GM21737 (cell line): Measurements from ENCODE around the gene WDR45B.
A peak's percentile ranks its signal among the peaks of the same experiment; 100 is the strongest.

Experiments
- ATAC-seq: cut with Tn5 transposase; IDR thresholded peaks from one replicate; pipeline ENCODE4 v1.9.1; 2021; ENCODE audit warnings: mild to moderate bottlenecking, moderate library complexity; ENCODE audit not compliant: unreplicated experiment

Gene WDR45B

DNA sequence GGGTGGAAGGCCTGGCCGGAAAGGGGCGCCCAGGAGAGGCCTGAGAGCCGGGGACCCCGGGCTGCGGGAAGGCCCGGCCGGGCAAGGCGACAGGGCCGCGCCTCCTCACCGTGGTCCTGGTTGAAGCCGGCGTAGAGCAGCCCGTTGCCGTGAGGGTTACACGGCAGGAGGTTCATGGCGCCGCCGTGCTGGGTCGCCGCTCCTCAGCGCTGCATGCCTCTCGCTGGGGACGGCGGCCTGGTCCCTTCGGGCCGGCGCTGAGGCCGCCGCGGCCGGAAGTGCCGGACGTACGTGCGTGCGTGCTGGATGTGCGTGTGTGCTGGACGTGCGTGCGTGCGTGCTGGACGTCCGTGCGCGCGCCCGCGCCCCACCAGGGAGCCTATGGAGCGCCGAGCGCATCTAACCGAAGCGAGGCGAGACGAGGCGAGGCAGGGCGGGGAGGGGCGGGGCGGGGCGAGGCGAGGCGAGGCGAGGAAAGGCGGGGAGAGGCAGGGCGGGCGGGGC lies at the start of gene WDR45B:
TSS of gene WDR45B (minus strand) at position 280 of the 504 bp plus-strand sequence. CDS start at position 176, 104 bp downstream.
- peak; percentile 80 for ATAC-seq

GRCh38 chr17:82697808-82698064 lies 49.5 kb upstream of the WDR45B start:
- ATAC-seq: no peak

GRCh38 chr17:82696916-82697807 lies 48.9 kb upstream of the WDR45B start:
- no peak for ATAC-seq

DNA sequence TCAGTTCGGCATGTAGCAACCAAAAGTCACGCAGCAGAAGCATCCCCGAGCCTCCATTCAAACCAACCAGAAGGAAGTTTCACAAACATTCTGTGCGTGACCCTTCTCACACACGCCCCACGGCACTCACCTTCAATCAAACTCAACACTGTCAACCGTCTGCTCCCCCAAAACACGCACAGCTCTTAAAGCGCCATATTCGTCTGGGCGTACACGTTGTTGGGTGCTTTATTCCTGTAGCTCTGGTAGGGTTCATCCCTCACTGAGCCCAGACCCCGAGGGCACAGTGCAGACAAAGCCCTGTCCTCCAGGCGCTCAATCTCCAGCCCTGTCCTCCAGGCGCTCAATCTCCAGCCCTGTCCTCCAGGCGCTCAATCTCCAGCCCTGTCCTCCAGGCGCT lies 48.0 kb upstream of the WDR45B start:
- ATAC-seq: no peak

- no peak for ATAC-seq
These were observed 46.4 kb upstream of the WDR45B start for GRCh38 chr17:82694647-82695046.

DNA sequence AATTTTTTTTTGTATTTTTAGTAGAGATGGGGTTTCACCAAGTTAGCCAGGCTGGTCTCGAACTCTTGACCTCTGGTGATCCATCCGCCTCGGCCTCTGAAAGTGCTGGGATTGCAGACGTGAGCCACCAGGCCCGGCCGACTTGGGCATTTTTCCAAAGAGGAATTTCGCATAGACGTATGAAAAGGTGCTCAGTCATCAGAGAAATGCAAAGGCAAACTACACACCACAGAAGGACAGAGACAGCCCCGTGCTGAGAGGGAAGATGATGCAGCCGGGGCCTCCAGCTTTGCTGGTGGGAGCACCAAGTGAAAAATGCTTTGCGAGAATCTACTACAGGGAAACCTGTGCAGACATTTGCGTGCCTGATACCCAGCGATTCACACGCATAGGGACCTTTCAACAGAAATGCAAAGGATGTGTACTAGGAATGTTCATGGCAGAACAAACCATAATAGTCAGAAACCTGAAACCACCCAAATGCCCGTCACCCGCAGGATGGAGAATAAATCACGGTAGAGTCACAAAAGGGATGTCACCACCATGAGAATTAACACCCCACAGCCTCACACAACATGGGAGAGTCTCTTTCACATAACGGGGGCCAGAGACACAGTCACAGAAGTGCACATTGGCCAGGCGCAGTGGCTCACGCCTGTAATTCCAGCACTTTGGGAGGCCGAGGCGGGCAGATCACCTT lies 45.1 kb upstream of the WDR45B start:
- no peak for ATAC-seq

DNA sequence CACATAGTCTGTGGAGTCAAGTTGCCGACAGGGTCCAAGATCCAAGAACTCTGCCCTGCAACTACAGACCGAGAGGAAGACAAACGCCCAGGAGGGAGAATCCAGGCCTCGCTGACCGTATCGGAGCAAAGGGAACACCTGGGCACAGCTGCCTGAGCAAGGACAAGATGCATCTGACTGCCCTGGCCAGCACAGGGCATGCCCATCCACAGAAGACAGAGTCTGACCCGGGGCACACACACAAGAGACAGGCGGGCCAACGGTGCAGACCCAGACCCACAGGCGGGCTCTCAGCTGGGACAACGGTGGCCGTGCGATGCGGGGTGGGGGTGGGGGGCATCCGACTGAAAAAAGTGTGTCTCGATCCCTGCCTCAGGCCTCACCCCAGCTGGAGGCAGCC lies 44.0 kb upstream of the WDR45B start:
- no peak for ATAC-seq

- no peak for ATAC-seq
These were observed 43.5 kb upstream of the WDR45B start for GRCh38 chr17:82691714-82692113.

DNA sequence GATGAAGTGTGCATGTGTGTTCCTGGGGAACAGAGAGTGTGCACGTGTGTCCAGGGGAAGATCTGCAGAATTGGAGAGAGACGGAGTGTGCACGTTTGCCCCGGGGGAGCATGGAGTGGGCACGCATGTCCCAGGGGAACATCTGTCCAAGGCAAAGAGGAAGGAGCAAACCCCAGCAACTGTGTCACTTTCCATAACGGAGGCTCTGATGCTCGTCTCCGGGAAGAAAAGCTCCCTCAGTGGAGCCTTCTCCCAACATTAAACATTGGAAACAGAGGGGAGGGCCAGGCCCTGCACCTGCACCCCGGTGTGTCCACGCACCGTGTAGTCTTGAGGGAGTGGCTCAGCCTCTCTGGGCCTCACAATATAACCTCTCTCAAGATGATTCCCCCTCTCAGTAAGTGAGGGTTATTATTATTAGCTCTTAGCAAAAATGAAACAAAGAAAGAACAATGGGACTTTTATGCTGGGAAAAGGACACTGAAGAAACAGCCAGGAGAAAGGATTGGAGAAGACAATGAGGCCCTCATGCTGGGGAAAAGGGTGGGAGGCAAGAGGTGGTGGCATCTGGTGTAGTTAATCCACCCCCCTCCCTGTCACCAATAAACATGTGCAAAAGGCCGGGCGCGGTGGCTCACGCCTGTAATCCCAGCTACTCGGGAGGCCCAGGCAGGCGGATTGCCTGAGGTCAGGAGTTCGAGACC lies 42.7 kb upstream of the WDR45B start:
- no peak for ATAC-seq

DNA sequence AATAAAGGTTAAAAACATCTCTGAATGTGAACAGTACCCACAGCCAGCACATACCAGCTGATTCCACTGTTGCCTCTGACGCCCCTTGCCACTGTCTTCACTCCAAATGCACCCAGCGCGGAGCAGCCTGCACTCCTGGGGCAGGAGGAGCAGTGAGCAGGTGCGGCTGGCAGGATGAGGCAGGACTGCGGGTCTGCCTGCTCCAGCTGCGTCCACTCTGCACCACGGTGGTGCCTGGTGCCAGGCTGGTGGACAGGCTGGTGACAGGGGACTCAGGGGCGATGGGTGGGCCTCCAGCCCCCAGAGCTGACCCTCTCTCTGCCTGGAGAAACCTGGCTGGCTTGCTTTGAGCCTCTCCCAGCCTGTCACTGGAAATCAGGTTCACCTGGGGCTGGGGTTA lies 40.8 kb upstream of the WDR45B start:
- no peak for ATAC-seq

GRCh38 chr17:82687871-82688270 lies 39.6 kb upstream of the WDR45B start:
- no peak for ATAC-seq

DNA sequence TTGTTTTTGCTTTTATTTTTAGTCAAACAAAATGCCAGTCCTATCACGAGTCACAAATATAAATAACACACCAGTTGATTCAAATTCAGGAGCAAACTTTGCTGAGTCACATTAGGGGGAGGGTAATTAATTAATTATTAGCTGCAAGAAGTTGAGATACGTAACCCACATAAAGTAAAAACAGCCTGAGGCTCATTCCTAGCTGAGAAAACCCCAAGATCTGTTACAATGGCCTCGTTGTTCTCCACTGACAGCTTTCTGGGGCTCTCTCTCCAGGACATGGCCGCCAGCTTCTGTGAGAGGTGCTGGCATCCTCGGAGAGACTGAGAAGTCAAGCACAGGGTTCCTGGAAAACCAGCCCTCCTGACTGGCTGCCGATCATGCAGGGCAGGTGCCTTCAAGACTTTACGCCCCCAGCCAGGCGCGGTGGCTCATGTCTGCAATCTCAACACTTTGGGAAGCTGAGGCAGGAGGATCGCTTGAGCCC lies 39.2 kb upstream of the WDR45B start:
- no peak for ATAC-seq

- no peak for ATAC-seq
These were observed 38.4 kb upstream of the WDR45B start for GRCh38 chr17:82686366-82687324.

- no peak for ATAC-seq
These were observed 37.0 kb upstream of the WDR45B start for GRCh38 chr17:82685291-82685690.

DNA sequence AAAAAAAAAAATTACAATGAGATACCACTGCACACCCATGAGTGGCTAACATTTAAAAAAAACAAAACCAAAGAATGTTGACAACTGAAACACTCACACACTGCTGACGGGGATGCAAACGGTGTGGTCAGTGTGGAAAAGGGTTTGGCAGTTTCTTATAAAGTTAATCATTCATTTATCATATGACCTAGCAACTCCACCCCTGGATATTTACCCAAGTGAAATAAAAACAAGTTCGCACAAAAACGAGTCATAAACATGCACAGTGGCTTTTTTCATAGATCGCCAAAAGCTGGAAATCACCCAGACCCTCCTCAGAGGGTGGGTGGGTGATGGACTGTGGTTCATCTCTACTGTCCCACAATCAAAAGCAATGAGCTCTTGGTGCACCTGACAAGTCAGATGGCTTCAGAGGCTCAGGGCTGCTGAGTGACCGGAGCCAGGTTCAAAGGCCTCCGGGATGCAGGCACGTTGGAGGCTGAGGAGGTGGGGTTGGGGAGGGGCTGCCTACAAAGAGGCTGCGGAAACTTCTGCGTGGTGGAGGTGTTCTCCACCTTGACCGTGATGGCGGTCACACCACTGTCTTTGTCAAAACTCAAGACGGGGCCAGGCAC lies 36.1 kb upstream of the WDR45B start:
- ATAC-seq: no peak

- no peak for ATAC-seq
These were observed 35.3 kb upstream of the WDR45B start for GRCh38 chr17:82683534-82683933.

GRCh38 chr17:82681547-82681946 lies 33.3 kb upstream of the WDR45B start:
- ATAC-seq: no peak

GRCh38 chr17:82679586-82680465 lies 31.6 kb upstream of the WDR45B start:
- ATAC-seq: no peak
